ENCODE results near the gene TTC28.
"Not testable (repeated sequence)": the region's sequence is repeated elsewhere in the genome, so short reads cannot be mapped to it uniquely, and the experiment has no call there.

TTC28 gene

DNA sequence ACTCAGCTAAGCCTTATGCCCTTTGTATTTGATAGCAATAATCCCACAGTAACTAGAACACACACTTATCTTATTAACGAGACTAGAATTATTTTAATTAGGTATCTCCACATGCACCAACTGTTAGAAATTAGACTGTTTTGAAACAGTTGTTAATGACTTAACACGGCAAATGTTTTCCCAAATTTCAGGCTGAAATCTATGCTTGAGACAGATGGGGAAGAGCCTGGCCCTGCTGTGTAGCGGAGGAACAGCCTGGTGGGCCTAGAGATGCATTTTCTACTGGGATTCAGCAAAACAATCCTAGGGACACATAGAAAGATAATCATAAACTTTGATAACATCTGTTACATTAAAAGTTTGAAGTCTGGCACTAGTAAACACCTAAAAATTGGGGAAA is 273.4 kb downstream of the TTC28 start:
- DNase-seq (ENCODE audit: low read depth): no peak

GRCh38 chr22:28405588-28405987 is 274.1 kb downstream of the TTC28 start:
- no peak for DNase-seq (ENCODE audit: low read depth)

DNA sequence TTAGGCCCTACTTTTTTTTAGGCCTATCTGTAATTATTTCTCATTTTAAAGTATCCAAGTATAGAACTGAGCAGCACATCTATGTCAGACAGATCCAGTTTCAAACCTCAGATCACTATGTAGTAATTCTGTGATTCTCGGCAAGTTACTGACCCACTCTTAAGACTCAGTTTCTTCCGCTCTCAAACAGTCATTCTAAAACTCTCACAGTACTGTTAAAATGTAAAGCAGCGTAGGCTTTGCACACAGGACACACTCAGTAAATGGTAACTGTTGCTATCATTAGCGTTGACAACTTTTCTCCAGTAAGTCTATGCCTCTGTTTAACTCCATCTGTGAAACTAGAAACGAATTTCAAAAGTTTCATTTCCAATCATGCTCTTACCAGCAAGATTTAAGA is 277.1 kb downstream of the TTC28 start:
- DNase-seq (ENCODE audit: low read depth): no peak

- no peak for DNase-seq (ENCODE audit: low read depth)
These were observed 277.6 kb downstream of the TTC28 start for GRCh38 chr22:28402060-28402459.

GRCh38 chr22:28398981-28399380 is 280.7 kb downstream of the TTC28 start:
- DNase-seq (ENCODE audit: low read depth): no peak

GRCh38 chr22:28398355-28398754 is 281.3 kb downstream of the TTC28 start:
- no peak for DNase-seq (ENCODE audit: low read depth)

DNA sequence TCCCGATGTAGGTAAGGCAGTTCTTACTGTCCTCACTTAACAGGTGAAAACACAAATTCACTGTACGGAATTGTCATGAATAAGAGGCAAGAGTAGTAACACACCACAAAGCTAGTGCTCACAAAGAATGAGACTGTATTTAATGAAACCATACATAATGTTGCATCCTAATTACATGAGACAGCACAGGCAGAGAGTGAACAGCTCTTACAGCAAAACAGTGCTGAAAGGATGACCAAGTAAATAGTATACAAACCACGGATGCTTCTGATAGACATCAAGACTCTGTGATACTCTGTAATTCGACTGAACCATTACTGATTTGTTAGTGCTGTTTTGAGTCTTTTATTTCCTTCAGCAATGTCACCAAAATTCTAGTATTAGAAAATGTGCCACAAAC is 282.3 kb downstream of the TTC28 start:
- no peak for DNase-seq (ENCODE audit: low read depth)

DNA sequence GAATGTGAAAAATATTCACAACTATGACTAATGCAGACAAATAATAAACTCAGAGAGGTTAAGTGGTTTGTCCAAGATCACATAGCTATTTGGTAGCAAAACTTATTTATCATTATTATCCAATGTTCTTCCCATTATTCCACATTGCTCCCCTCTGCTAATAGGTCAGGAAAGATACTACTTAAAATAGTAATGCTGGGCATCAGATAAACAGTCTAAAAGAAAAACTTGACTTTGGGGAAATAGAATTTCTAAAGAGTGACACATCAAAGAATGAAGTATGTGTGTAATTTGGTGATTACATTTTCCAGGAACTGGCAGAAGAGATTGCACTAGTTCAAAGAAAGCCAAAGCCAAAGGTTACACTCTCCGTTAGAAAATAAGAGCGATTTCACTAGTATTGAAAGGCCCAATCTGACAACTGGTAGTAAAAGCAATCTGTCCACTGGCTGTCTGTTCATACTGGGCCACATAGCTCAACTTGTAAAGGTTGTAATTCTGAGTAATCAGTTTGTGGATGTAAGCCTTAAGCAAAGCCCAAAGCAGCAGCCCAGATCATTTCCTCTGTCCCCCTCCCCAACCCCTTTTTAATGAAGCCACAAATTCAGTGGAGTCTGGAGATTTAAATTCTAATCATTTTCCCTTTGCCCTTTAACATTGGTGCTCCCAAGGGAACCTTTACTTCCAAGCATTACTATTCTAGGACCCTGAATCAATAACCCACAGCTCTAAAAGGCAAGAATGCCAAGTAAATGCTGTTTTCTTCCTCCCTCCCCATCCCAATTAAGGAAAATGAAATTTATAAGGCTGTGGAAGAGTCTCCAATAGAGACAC is 283.5 kb downstream of the TTC28 start:
- DNase-seq (ENCODE audit: low read depth): no peak

DNA sequence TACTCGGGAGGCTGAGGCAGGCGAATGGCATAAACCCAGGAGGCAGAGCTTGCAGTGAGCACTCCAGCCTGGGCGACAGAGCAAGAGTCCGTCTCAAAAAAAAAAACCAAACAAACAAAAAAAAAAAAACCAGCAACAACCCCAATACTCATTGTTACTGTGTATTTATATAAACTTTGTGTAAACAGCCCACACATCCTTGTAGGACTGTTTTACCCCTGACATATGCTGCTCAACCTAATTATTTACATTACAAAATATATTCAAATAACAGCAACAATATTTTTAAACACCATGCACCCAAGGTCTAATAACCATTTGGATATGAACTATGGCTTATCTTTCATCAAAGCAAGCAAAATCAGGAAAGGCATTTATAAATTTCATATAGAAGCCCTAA is 284.1 kb downstream of the TTC28 start:
- no peak for DNase-seq (ENCODE audit: low read depth)

- no peak for DNase-seq (ENCODE audit: low read depth)
These were observed 285.0 kb downstream of the TTC28 start for GRCh38 chr22:28394513-28395110.

GRCh38 chr22:28381429-28382167 is 298.0 kb downstream of the TTC28 start:
- DNase-seq (ENCODE audit: low read depth): no peak

DNA sequence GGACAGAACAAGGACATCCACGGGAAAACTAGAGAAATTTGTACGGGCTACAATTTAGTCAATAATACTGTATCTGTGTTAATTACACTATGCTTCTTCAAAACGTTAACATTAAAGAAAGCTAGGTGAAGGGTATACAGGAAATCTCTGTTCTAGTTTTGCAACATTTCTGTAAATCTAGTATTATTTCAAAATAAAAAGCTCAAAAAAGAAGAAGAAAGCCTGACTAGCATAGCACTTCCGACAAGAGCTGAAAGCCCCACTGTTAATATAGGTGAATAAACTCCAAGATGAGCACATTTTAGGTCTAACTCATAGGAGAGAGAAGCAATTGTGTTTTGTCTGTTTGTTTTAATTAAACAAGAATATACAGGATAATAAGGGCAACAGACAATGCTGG is 299.7 kb downstream of the TTC28 start:
- no peak for DNase-seq (ENCODE audit: low read depth)

DNA sequence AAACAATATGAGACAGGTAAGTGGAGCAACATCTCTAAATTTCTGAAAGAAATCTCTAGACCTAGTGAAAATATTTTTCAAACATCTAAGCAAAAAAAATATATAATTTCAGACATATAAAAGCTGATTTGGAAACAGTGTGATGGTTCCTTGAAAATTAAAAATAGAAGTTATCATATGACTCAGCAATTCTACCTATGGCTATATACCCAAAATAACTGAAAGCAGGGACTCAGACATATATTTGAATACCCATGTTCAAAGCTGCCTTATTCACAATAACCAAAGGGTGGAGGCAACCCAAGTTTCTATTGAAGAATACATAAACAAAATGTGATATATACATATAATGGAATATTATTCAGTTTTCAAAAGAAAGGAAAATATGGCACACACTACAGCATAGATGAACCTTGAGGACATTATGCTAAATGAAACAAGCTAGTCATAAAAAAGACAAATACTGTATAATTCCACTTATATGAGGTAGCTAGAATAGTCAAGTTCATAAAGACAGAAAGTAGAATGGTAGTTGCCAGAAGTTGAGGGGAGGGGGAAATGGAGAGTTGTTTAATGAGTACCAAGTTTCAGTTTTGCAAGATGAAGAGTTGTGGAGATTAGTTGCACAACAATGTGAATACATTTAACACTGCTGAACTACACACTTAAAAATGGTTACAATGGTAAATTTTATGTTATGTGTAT is 300.4 kb downstream of the TTC28 start:
- no peak for DNase-seq (ENCODE audit: low read depth)

DNA sequence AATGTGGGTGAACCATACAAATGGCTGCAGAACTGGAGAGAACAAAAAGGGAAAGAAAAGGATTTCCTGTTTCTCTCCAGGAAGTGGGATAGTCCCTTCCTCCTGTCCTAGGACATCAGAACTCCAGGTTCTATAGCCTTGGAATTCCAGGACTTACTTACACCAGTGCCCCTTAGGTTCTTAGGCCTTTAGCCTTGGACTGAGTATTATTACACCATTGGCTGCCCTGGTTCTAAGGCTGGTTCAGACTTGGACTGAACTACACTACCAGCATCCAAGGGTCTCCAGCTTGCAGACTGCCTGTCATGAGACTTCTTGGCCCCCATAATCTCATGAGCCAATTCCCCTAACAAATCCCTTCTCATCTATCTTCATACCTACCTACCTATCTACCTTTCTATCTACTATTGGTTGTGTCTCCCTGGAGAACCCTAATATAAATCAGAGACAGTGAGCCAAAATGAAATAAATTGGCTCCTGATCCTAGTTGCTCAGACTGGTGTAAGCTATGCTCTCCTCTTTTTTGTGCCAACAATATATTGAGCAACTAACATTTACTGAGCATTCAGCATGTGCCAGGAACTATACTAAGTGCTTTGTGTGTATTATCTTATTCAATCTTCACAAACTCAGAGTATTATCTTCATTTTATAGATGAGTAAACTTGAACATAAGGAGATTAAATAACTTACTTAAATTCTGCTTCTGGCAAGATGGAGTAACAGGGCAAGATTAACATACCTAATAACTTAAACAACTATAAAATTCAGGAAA is 303.7 kb downstream of the TTC28 start:
- no peak for DNase-seq (ENCODE audit: low read depth)

GRCh38 chr22:28373831-28374230 is 305.8 kb downstream of the TTC28 start:
- DNase-seq (ENCODE audit: low read depth): no peak

- DNase-seq (ENCODE audit: low read depth): no peak
These were observed 309.8 kb downstream of the TTC28 start for GRCh38 chr22:28369854-28370253.

GRCh38 chr22:28366856-28367255 is 312.8 kb downstream of the TTC28 start:
- DNase-seq (ENCODE audit: low read depth): no peak

DNA sequence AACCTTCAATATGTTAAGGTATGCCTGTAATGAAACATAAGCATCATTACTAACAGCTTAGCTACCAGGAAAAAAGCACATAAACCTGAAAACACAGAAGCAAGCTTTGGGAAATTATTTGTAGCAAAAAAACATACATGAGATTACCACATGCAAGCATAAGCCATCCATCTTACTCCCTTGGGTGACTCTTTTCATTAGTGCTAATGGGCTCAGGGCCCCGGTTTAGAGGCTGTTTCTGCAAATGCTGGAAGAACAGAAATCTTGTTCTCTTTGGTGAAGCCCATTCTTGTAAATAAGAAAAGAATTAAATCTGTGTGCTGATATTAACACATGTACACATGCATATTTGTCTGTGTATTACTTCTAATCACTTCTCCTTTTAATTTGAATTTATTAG is 314.3 kb downstream of the TTC28 start:
- DNase-seq (ENCODE audit: low read depth): no peak

DNA sequence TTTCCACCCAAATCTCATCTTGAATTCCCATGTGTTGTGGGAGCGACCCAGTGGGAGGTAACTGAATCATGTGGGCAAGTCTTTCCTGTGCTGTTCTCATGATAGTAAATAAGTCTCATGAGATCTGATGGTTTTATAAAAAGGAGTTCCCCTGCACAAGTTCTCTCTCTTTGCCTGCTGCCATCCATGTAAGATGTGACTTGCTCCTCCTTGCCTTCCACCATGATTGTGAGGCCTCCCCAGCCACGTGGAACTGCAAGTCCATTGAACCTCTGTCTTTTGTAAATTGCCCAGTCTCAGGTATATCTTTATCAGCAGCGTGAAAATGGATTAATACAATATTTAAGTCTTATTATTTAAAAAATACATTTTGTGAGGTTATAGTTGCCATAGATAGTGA is 315.5 kb downstream of the TTC28 start:
- DNase-seq (ENCODE audit: low read depth): not testable (repeated sequence)

GRCh38 chr22:28360939-28361338 is 318.7 kb downstream of the TTC28 start:
- DNase-seq (ENCODE audit: low read depth): no peak

- no peak for DNase-seq (ENCODE audit: low read depth)
These were observed 321.3 kb downstream of the TTC28 start for GRCh38 chr22:28358312-28358711.

GRCh38 chr22:28357193-28357592 is 322.4 kb downstream of the TTC28 start:
- no peak for DNase-seq (ENCODE audit: low read depth)

All from stimulated activated CD8-positive, alpha-beta memory T cell treated with anti-CD3 and anti-CD28 coated beads, Interleukin-12 subunit alpha, Interleukin-12 subunit beta, amount 100 ng/mL, for 1 hour (primary cell).